ENCODE data around the gene SEPSECS. TPM values are rescaled to one million over a fixed set of nuclear protein-coding genes. Genes with fewer than 3 reads are reported as not detected.
A peak's percentile ranks its signal among the peaks of the same experiment; 100 is the strongest.

Gene SEPSECS
- total and polyA plus RNA-seq, 9 of the 15 experiments (the other 6 are each of a cell fraction or from before 2014, with no cell fraction given) = 3.9 to 17.2 (median 7.9) TPM

DNA sequence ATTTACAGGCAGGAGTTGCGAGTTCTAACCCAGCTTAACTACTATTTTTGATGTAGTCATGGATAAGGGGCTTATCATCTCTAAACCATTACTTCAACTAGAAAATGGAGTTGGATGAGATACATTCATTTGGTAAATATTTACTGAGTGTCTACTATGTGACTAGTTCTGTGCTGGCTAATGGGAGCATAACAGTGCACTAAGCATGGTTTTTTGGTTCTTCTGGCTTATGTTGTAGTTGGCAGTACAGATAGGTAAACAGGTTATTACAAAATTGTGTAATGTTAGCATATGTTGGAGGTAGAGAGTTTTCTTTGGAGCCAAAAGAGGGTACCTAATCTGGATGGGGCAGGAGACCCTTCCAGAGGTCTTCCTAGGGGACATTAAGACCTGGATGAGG, 47.7 kb upstream of the SEPSECS start (continued):
- TF ChIP-seq THAP12 (CRISPR knock-in tag; IDR thresholded peaks at IDR 0.05) = no peak
- TF ChIP-seq NUFIP1 (IDR thresholded peaks at IDR 0.05; ENCODE audit: partially characterized antibody) = no peak
- no peak for TF ChIP-seq SIX5 (IDR thresholded peaks at IDR 0.05; ENCODE audit: borderline replicate concordance in 1 of 2, insufficient read depth in 1 of 2, low read depth in 1 of 2, low read length in 2 of 2)
- TF ChIP-seq DMBX1 (CRISPR knock-in tag; IDR thresholded peaks at IDR 0.05; ENCODE audit: borderline replicate concordance) = no peak
- TF ChIP-seq POLR3G (IDR thresholded peaks at IDR 0.05; ENCODE audit: extremely low read depth, insufficient read length, insufficient replicate concordance) = no peak

DNA sequence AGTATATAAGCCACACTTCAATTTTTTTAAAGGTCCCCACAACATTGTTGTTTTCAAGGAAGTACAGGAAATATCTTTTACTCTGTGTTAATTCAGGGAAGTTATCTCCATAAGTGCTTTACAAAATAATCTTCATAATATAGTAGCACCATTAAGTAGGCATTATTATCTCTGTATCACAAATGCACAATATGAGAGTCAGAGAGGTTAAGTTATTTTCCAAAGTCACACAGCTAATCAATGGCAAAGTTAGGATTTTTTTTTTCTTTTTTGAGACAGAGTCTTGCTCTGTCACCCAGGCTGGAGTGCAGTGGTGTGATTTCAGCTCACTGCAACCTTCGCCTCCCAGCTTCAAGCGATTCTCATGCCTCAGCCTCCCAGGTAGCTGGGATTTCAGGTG, 38.5 kb upstream of the SEPSECS start:
- in situ Hi-C loops (cut with MboI) = no loop called here
- ATAC-seq = no peak
- WGBS (ENCODE audit: insufficient coverage, low coverage, missing lambda C conversion rate) = 11% methylated on average over 2 of the region's 2 CpGs

More for the DNA sequence above, 38.5 kb upstream of the SEPSECS start:
- H3K4me3 ChIP-seq = no peak overlapping the region
- H3K27ac ChIP-seq (ENCODE audit: extremely low read depth, low read depth, low read length) = no peak overlapping the region
- H3K36me3 ChIP-seq (ENCODE audit: control insufficient read depth, insufficient read depth, low read length) = no peaks in the 10 kb centered on the region
- TF ChIP-seq GABPB2 (CRISPR knock-in tag; conservative IDR thresholded peaks at IDR 0.05) (no peak), KLF6 (CRISPR knock-in tag; IDR thresholded peaks at IDR 0.05; ENCODE audit: borderline replicate concordance) (no peak), RBM25 (IDR thresholded peaks at IDR 0.05; ENCODE audit: low read depth, low read length, severe bottlenecking) (peak; percentile 64), BCOR (IDR thresholded peaks at IDR 0.05) (peak; percentile 54), ZNF77 (CRISPR knock-in tag; IDR thresholded peaks at IDR 0.05) (no peak), SP1 (CRISPR knock-in tag; IDR thresholded peaks at IDR 0.05) (no peak), MTA3 (IDR thresholded peaks at IDR 0.05; ENCODE audit: borderline replicate concordance) (no peak), PTBP1 (IDR thresholded peaks at IDR 0.05; ENCODE audit: low read depth, low read length) (no peak), TCF7L2 (IDR thresholded peaks at IDR 0.05; ENCODE audit: low read depth, low read length) (no peak), SIN3B (IDR thresholded peaks at IDR 0.05; ENCODE audit: low read depth) (no peak), MEIS2 (IDR thresholded peaks at IDR 0.05; ENCODE audit: partially characterized antibody) (no peak), CXXC5 (CRISPR knock-in tag; IDR thresholded peaks at IDR 0.05) (no peak), ZBTB7A (IDR thresholded peaks at IDR 0.05; ENCODE audit: borderline replicate concordance, control insufficient read depth, low read depth, low read length) (no peak), LARP7 (IDR thresholded peaks at IDR 0.05) (no peak), KHSRP (IDR thresholded peaks at IDR 0.05) (no peak), TOE1 (IDR thresholded peaks at IDR 0.05; ENCODE audit: borderline replicate concordance) (no peak), TOE1 (CRISPR knock-in tag; IDR thresholded peaks at IDR 0.05; ENCODE audit: borderline replicate concordance, low read depth) (no peak)
- no peaks in the 10 kb centered on the region for H4K20me1 ChIP-seq (replicated peaks; ENCODE audit: control insufficient read depth, insufficient read depth, low read length)
- H3K4me1 ChIP-seq (replicated peaks in 1 of 2; ENCODE audit: control insufficient read depth in 2 of 2, insufficient read depth in 2 of 2, low read length in 2 of 2) = no peaks in the 10 kb centered on the region
- H3K9ac ChIP-seq (ENCODE audit: insufficient read depth in 1 of 2, low read depth in 2 of 2, low read length in 2 of 2) = no peak overlapping the region
- no peak overlapping the region for H3K4me2 ChIP-seq (ENCODE audit: insufficient read depth, low read length)
- POLR2A ChIA-PET = no interaction called here
- CTCF ChIA-PET (ENCODE audit: low intra/inter-chr PET ratio) = no interaction called here
- H3K27me3 ChIP-seq (ENCODE audit: control insufficient read depth in 2 of 2, insufficient read depth in 2 of 2, low read length in 2 of 2) = no peaks in the 10 kb centered on the region; a peak in 1 of 5 replicates
- no TSS peak for BruUV-seq (replicated peaks)
- H3K79me2 ChIP-seq (ENCODE audit: control insufficient read depth, insufficient read depth, low read length) = no peaks in the 10 kb centered on the region
- intact Hi-C loops (cut with micrococcal nuclease) = no loop called here
- no peaks in the 10 kb centered on the region for H3K9me1 ChIP-seq (ENCODE audit: control insufficient read depth, insufficient read depth, low read length)
- DNase-seq (ENCODE audit: extremely low read depth in 1 of 4, low spot score in 3 of 4) (no peak), FAIRE-seq (no peak)
- H2AFZ ChIP-seq (ENCODE audit: low read depth, low read length) = no peak overlapping the region
- H3K9me3 ChIP-seq (replicated peaks; ENCODE audit: control insufficient read depth, insufficient read depth, low read depth, low read length) = no peaks in the 10 kb centered on the region
